GM12872 (cell line): ENCODE data around the gene AGPS.

ENCODE experiments used
- CTCF ChIP-seq: IDR thresholded peaks from 3 replicates; pipeline ENCODE4 v1.5.1; 2011; ENCODE audit warnings: low read depth, mild to moderate bottlenecking, low read length, moderate library complexity; ENCODE audit not compliant: insufficient read depth

Gene AGPS

GRCh38 chr2:177395351-177396065 lies 2.9 kb downstream of the AGPS start:
- no peak for TF ChIP-seq CTCF

DNA sequence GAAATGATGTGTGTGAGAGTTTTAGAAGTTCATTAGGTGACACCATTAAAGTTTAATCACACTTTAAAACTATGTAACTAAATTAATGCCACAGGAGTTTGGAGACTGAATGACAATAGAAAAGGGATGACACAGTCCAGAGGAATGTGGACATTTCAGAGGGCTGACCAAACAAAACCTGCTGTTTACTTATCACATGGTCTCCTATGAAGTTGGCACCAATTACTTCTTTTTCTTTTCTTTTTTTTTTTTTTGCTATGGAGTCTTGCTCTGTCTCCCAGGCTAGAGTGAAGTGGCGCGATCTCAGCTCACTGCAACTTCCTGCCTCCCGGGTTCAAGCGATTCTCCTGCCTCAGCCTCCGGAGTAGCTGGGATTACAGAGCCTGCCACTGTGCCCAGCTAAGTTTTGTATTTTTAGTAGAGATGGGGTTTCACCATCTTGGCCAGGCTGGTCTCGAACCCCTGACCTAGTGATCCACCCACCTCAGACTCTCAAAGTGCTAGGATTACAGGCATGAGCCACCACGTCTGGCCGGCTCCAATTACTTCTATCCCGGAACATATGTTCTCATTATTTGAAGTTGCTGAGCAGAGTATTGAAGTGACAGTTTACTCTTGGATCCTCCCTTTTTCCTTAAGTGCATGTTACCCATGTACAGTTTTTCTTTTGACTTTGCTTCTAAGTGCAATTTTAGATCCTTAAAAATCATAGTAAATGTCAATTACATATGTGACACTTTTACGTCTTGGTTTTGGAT lies 4.3 kb downstream of the AGPS start:
- TF ChIP-seq CTCF: no peak

DNA sequence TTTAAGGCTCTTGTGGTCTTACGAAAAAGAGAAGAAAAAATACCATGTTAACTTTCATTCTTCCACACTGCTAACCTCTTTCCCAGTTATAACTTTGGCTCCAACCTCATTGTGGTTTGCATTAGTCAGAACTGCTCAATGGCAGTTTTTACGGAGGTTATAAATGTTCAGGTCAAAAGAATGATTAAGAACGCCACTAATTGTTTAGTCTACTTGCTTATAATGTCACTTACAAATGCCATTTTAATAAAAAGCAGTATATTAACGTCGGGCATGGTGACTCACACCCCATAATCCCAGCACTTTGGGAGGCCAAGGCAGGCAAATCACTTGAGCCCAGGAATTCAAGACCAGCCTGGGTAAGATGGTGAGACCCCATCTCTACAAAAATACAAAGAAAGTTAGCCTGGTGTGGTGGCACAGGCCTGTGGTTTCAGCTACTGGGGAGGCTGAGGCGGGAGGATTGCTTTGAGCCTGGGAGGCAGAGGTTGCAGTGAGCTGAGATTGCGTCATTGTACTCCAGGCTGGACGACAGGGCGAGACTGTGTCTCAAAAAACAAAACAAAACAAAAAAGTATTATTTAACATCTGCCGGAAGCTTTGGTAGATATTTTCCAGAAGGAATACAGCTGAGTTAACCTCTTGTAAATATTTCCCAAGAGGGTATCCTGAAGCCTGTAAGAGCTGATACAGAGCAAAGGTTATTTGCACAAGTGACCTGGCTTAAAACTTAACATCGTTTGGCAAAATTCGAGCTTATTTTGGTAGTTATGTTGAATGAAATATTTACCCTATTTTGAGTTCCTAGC lies 5.1 kb downstream of the AGPS start:
- TF ChIP-seq CTCF: no peak

DNA sequence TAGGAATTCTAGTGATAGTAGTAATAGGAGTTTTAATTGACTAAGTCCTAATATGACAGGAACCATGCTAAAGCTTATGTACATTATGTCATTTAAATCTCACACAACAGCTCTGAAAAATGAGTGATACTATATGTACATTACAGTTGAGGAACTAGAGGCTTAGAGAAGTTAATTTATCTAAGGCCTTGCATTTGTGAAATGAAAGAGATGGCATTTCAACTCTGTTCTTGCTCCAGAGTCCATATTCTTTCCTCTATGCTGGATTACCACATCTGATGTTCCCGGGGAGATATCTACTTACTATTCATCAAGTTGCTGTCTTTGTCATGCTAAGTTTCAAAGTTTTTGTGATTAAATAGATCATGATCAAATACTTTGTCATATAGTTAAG lies 5.7 kb downstream of the AGPS start:
- no peak for TF ChIP-seq CTCF

GRCh38 chr2:177398791-177399190 lies 6.2 kb downstream of the AGPS start:
- no peak for TF ChIP-seq CTCF

GRCh38 chr2:177399376-177399775 lies 6.8 kb downstream of the AGPS start:
- TF ChIP-seq CTCF: no peak

DNA sequence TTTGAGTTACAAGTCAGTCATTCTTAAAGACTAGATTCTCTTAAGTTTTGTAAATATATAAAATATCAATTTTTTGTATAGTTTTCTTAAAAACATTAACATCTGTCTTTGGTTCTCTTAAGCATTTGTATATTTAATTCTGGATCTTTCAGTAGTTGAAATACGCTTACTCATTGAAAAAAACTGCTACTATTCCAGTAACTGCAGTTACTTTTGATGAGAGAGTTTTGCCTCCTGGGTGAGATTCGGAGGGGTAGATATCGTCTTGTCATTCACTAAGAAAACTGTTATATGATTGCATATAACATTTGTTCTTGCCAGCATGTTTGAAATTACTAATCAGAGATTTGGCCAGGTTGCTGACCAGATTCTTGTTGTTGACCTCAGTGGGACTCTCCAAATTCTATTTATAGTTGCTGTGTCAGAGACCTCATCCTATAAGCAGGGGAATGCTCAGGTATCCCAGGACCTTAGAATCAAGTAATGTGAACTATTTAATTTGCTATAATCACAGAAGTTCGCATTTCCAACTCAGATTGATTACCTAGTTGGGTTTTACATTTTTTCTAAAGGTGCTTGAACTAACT lies 7.9 kb downstream of the AGPS start:
- TF ChIP-seq CTCF: no peak
